Neural progenitor cell (in vitro differentiated cells): ENCODE data around the gene TRIM75.

Source experiments
- EZH2 ChIP-seq: fragments of 200-600 bp; sonication (generic); IDR thresholded peaks from 2 replicates; pipeline ENCODE4 v1.6.1; 2017; ENCODE audit warnings: antibody characterized with exemption, mild to moderate bottlenecking, moderate library complexity
- EZH2phosphoT487 ChIP-seq: fragments of 200-600 bp; sonication (generic); IDR thresholded peaks from 2 replicates; pipeline ENCODE4 v1.6.1; 2017; ENCODE audit warnings: antibody characterized with exemption
- TF ChIP-seq, protein P1 (sequence below): fragments of 200-600 bp; sonication (generic); IDR thresholded peaks from 2 replicates; pipeline ENCODE4 v1.5.1; 2017; ENCODE audit warnings: antibody characterized with exemption, mild to moderate bottlenecking

- TF ChIP-seq, protein P1, sequence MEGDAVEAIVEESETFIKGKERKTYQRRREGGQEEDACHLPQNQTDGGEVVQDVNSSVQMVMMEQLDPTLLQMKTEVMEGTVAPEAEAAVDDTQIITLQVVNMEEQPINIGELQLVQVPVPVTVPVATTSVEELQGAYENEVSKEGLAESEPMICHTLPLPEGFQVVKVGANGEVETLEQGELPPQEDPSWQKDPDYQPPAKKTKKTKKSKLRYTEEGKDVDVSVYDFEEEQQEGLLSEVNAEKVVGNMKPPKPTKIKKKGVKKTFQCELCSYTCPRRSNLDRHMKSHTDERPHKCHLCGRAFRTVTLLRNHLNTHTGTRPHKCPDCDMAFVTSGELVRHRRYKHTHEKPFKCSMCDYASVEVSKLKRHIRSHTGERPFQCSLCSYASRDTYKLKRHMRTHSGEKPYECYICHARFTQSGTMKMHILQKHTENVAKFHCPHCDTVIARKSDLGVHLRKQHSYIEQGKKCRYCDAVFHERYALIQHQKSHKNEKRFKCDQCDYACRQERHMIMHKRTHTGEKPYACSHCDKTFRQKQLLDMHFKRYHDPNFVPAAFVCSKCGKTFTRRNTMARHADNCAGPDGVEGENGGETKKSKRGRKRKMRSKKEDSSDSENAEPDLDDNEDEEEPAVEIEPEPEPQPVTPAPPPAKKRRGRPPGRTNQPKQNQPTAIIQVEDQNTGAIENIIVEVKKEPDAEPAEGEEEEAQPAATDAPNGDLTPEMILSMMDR: no peak
- TF ChIP-seq EZH2phosphoT487 (no peak), EZH2 (no peak)
Observed at GRCh38 chr4:165011403-165011802, 42.3 kb upstream of the TRIM75 start.
